Duodenal mucosa (tissue), 2 donors: Measurements from ENCODE around the gene ADGRG3.

Source experiments
- H3K27ac ChIP-seq: one replicate; pipeline ENCODE4 v1.7.0; 2013; ENCODE audit warnings: low read depth, low read length
- H3K27me3 ChIP-seq, 2 donors: one replicate each; pipeline ENCODE4 v1.7.0; 2013; ENCODE audit warnings: low read length in 2 of 2, control low read depth in 1 of 2; ENCODE audit not compliant: insufficient read depth in 2 of 2, control insufficient read depth in 1 of 2
- H3K36me3 ChIP-seq, 2 donors: one replicate each; pipeline ENCODE4 v1.7.0; 2013; ENCODE audit warnings: low read length in 2 of 2, control low read depth in 1 of 2; ENCODE audit not compliant: insufficient read depth in 2 of 2, control insufficient read depth in 1 of 2
- H3K4me1 ChIP-seq, 2 donors: one replicate each; pipeline ENCODE4 v1.7.0; 2013; ENCODE audit warnings: low read length in 2 of 2, control low read depth in 1 of 2; ENCODE audit not compliant: insufficient read depth in 2 of 2, control insufficient read depth in 1 of 2
- H3K4me3 ChIP-seq, 2 donors: one replicate each; pipeline ENCODE4 v1.7.0; 2013; ENCODE audit warnings: low read length in 2 of 2, low read depth in 1 of 2
- H3K9ac ChIP-seq, 2 donors: one replicate each; pipeline ENCODE4 v1.7.0; 2013; ENCODE audit warnings: low read length in 2 of 2, low read depth in 1 of 2
- H3K9me3 ChIP-seq, 2 donors: one replicate each; pipeline ENCODE4 v1.7.0; 2013; ENCODE audit warnings: low read length in 2 of 2, control low read depth in 1 of 2; ENCODE audit not compliant: control insufficient read depth in 1 of 2

ADGRG3 gene

GRCh38 chr16:57639172-57639887 is 28.8 kb upstream of the ADGRG3 start:
- Histone ChIP-seq H3K27ac (no peak overlapping the region), H3K4me1 (peaks cover 47 to 50% of the 10 kb centered on the region in 2 donors), H3K4me3 (no peak overlapping the region), H3K9ac (no peak overlapping the region), H3K27me3 (no peaks in the 10 kb centered on the region), H3K9me3 (no peaks in the 10 kb centered on the region), H3K36me3 (peaks cover 4 to 8% of the 10 kb centered on the region in 2 donors)

GRCh38 chr16:57640185-57640584 is 27.9 kb upstream of the ADGRG3 start:
- peaks cover 6 to 14% of the 10 kb centered on the region in 2 donors for H3K36me3 ChIP-seq
- H3K27me3 ChIP-seq = no peaks in the 10 kb centered on the region
- no peak overlapping the region for H3K27ac ChIP-seq
- H3K4me1 ChIP-seq = peaks cover 39 to 44% of the 10 kb centered on the region in 2 donors
- H3K9ac ChIP-seq = no peak overlapping the region
- no peaks in the 10 kb centered on the region for H3K9me3 ChIP-seq
- no peak overlapping the region for H3K4me3 ChIP-seq

GRCh38 chr16:57640612-57641011 is 27.5 kb upstream of the ADGRG3 start:
- H3K36me3 ChIP-seq = peaks cover 6 to 14% of the 10 kb centered on the region in 2 donors
- no peak overlapping the region for H3K9ac ChIP-seq
- H3K4me3 ChIP-seq = no peak overlapping the region
- H3K27ac ChIP-seq = no peak overlapping the region
- no peaks in the 10 kb centered on the region for H3K9me3 ChIP-seq
- H3K4me1 ChIP-seq = peaks cover 35 to 41% of the 10 kb centered on the region in 2 donors
- H3K27me3 ChIP-seq = no peaks in the 10 kb centered on the region

GRCh38 chr16:57642160-57643135 is 25.7 kb upstream of the ADGRG3 start:
- Histone ChIP-seq H3K4me3 (no peak overlapping the region), H3K9me3 (no peaks in the 10 kb centered on the region), H3K36me3 (peaks cover 6 to 10% of the 10 kb centered on the region in 2 donors), H3K9ac (no peak overlapping the region), H3K27me3 (no peaks in the 10 kb centered on the region), H3K27ac (no peak overlapping the region), H3K4me1 (peaks cover 20 to 23% of the 10 kb centered on the region in 2 donors)

- no peaks in the 10 kb centered on the region for H3K27me3 ChIP-seq
- H3K27ac ChIP-seq = no peak overlapping the region
- H3K4me1 ChIP-seq = peaks cover 15 to 22% of the 10 kb centered on the region in 2 donors
Observed at GRCh38 chr16:57643147-57643874, 24.8 kb upstream of the ADGRG3 start.

GRCh38 chr16:57643910-57644309 is 24.2 kb upstream of the ADGRG3 start:
- no peaks in the 10 kb centered on the region for H3K9me3 ChIP-seq
- peaks cover 6 to 10% of the 10 kb centered on the region in 2 donors for H3K36me3 ChIP-seq
- H3K9ac ChIP-seq = peak overlapping the region in 1 of 2 donors; percentile 4
- no peak overlapping the region for H3K27ac ChIP-seq
- no peak overlapping the region for H3K4me3 ChIP-seq
- H3K4me1 ChIP-seq = peaks cover 20 to 21% of the 10 kb centered on the region in 2 donors
- no peaks in the 10 kb centered on the region for H3K27me3 ChIP-seq

More at GRCh38 chr16:57643147-57643874, 24.8 kb upstream of the ADGRG3 start:
- H3K9ac ChIP-seq = no peak overlapping the region
- no peaks in the 10 kb centered on the region for H3K9me3 ChIP-seq
- H3K36me3 ChIP-seq = peaks cover 6 to 10% of the 10 kb centered on the region in 2 donors
- H3K4me3 ChIP-seq = no peak overlapping the region

GRCh38 chr16:57644383-57645014 is 23.6 kb upstream of the ADGRG3 start:
- Histone ChIP-seq H3K9ac (peak overlapping the region in 1 of 2 donors; percentile 4), H3K27me3 (no peaks in the 10 kb centered on the region), H3K4me1 (peaks cover 21 to 22% of the 10 kb centered on the region in 2 donors), H3K4me3 (no peak overlapping the region), H3K36me3 (peaks cover 6 to 10% of the 10 kb centered on the region in 2 donors), H3K9me3 (no peaks in the 10 kb centered on the region), H3K27ac (no peak overlapping the region)

- H3K9me3 ChIP-seq = no peaks in the 10 kb centered on the region
- H3K36me3 ChIP-seq = peaks cover 6 to 13% of the 10 kb centered on the region in 2 donors
- H3K4me1 ChIP-seq = peaks cover 21 to 22% of the 10 kb centered on the region in 2 donors
- H3K27me3 ChIP-seq = no peaks in the 10 kb centered on the region
- no peak overlapping the region for H3K4me3 ChIP-seq
- H3K27ac ChIP-seq = peak overlapping the region; percentile 23
- H3K9ac ChIP-seq = no peak overlapping the region
Observed at GRCh38 chr16:57645169-57645568, 22.9 kb upstream of the ADGRG3 start.

- H3K4me3 ChIP-seq = no peak overlapping the region
- H3K27me3 ChIP-seq = no peaks in the 10 kb centered on the region
- peaks cover 21 to 22% of the 10 kb centered on the region in 2 donors for H3K4me1 ChIP-seq
- no peak overlapping the region for H3K27ac ChIP-seq
- peaks cover 6 to 14% of the 10 kb centered on the region in 2 donors for H3K36me3 ChIP-seq
- H3K9me3 ChIP-seq = no peaks in the 10 kb centered on the region
- no peak overlapping the region for H3K9ac ChIP-seq
Observed at GRCh38 chr16:57645691-57646387, 22.3 kb upstream of the ADGRG3 start.
